GM19025 (cell line): ENCODE measurements around the gene TBX1.

Experiments used
- ATAC-seq: cut with Tn5 transposase; IDR thresholded peaks from one replicate; pipeline ENCODE4 v1.9.1; 2021; ENCODE audit warnings: mild to moderate bottlenecking, low read depth, moderate library complexity; ENCODE audit not compliant: unreplicated experiment

The TBX1 gene

DNA sequence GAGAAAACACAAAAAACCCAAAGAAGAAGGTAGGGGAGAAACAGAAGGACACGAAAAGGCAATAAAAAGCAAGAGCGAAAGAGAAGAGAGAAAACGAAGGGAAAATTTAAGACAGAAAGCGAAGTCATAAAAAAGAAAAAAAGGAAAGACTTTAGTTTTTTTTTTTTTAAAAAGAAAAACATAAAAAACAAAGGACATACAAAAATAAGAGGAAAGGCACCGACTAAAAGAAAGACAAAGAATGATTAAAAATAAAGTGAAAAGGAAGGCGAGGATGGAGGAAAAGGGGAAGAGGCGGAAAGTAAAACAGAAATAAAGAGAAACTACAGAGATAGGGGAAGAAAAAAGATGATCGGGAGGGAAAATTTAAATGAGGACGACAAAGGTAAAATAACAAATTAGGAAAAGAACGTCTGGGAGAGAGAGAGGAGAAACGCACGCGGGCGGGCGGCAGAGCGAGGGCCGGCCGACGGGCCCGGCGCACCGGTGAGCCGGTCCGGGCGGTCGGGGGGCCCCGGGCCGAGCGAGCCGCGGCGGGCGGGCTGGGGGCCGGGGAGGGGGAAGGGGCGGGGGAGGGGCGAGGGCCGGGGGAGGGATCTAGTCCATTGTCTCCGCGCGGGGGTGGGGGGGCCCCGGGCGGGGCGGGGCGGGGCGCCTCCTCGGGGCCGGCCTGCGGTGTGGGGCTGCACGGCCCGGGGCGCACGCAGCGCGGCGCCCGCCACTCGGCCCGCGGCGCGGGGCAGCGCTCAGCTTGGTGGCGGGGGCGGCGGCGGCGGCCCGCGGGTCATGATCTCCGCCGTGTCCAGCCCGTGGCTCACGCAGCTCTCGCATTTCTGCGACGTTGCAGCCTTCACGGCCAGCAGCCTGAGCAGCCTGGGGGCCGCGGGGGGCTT, at the start of gene TBX1:
TBX1 (plus strand) TSS at position 721 of the 893 bp plus-strand sequence; CDS start at position 787, 66 bp downstream.
- ATAC-seq: no peak

DNA sequence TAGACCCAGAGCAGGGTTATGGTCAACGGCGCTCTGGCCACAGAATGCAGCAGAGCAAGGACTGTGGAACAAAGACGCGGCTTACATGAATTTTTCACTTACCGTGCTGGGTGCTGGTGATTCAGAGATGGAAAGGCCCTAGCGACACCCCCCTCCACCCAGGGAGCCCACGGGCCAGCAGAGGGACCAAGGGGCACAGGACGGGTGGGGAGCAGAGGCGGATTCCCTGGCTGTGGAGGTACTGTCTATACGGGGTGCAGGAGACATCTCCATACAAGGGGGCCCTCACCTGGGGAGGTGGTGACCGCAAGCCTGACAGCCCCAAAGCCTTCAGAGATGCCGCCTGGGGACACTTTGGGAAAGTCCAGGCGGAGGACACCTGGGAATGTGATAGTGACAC, 47.3 kb upstream of the TBX1 start:
- no peak for ATAC-seq

DNA sequence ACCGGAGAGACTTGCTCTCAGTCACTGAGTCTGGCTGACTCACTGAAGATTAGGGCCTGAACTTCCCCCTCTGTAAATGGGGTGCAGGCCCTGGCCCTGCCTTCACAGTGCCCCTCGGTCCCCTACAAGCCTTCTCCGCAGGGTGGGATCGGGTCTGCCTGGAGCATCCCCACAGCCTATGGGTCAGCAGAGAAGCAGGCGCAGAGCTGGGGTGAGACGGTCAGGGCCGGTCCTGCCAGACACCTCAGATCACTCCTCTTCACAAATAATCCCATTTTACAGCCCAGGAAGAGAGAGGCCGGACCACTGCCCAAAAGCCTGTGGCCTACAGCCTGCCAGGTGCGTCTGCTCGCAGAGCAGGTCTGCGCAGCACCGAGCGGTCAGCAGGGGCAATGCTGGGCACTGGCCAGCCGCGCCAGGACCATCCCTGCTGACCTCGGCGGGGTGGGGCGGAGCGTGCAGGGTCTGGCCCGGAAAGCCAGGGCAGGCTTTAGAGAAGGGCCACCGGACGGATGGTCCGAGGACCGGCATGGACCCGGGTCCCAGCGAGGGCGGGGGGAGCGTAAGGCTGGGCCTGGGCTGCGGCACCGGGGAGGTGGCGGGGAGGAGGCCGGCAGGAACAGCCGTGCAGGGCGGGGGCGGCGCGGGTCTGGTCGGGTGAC, 46.8 kb upstream of the TBX1 start:
- no peak for ATAC-seq

DNA sequence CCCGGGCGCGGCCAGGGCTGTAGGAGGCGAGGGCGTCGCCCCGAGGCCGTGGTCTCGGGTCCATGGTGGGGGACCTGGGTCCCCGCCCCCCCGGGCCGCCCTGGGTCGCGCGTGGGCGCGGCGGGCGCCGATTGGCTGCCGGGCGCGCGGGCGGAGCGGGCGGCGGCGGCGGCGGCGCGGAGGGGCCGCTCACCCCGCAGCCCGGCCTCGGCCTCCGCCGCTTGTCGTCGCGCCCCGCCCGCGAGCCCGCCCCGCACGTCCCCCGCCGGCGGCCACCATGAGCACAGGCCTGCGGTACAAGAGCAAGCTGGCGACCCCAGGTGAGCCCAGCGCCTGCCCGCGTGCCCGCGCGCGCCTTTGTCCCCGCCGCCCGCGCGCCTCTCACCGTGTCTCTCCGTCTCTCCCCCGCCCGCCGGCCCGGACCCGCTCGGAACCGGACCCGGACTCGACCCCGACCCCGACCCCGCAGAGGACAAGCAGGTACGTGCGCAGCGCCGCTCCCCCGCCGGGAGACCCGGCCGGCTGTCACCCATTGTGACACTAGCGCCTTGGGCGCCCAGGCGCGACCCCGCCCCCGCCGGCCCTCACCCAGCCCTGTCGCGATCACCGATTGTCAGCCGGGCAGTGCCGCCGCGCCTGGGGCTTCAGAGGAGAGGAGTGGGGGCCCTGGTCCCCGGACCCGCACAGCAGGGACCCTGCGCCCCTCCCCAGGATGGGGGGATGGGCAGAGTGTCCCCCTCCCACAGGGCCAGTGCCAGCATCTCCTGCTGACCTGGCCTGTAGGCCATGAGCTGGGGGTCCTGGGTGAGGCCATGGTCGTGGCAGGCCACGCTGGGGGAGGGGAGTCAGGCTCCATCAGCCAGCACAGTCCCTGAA, 46.0 kb upstream of the TBX1 start, which contains the start of gene SEPTIN5:
SEPTIN5 (plus strand) TSS at position 192 of the 876 bp plus-strand sequence; CDS start at position 278, 86 bp downstream.
- ATAC-seq: no peak

DNA sequence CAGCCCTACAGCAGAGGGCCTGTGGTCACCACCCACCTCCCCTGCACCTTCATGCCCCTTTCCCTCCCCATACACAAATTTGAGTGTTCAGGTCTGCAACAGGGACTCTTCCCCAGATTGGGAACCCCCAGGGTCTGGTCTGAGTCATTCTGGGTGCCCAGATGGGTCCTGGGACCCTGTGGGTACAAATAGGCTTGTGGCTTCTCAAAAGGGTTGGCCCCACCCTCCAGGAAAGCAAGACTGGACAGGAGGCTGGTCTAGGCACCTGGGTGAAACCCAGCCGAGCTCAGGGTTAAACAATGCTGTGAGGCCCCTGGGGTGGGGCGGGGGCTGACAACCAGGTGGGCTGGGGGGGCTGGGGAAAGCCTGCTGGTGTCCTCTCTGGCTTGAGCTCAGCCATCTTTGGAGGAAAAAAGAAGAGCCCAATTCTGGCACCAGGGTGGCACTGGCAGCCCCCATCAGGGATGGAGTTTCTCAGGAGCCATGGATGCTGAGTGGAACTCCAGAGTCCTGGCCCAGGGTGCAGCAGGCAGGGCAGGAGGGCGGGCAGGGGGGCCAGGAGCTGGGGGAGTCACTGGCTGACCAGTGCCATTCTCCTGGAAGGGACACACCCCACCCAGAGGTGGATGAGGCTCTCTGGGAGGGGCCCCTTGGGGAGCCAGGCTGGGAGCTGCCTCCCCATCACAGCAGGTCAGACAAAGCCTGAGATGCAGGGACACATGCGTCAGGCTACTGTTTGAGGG, 45.2 kb upstream of the TBX1 start:
- no peak for ATAC-seq

DNA sequence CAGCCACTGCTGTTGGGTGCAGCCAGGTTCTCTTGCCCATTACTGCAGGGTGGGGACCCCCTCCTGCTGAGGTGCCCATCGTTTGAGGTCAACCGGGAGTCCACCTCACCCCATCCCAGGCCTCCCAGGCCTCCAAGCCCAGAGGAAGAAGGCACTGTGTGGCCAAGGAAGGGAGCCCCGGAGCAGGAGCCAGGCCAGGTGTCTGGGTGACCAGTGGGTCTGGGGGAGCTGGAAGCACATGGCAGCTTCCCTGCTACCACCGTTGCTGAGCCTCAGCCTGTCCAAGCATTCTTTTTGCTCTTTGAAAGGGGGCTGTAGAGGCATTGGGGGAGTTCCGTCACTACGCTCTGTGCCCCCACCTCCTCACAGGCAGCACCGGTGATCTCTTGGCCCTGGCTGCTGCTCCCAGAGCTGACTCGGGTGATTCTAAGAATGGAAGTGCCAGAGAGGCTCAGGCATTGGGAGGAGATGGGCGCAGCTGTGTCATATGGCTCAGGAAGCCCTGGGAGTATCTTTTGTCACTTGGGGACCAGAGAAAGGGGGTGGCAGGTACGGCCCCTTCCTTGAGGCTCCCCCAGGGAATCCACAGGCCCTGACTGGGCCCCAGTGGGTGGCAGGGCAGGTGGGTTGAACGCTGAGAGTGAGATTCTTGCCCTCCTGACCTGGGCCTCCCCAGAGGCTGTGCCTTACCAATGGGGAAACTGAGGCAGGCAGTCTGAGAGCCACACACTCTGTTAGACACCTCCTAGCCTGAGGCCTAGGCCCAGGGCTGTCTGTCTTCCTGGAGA, 44.3 kb upstream of the TBX1 start:
- ATAC-seq: no peak

DNA sequence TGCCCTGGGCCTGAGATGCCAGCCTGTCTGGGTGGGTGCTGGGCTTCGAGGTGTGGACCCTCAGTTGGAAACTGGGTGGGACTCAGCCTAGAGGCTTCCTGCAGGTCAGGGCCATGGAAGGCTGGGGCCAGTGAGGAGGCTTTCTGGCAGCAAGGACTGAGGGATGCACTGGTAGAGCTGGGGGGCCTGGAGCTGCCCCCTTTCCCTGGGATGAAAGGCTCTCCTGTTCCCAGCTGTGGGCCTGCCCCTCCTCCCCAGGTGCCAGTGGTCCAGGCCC, 43.8 kb upstream of the TBX1 start:
- no peak for ATAC-seq

DNA sequence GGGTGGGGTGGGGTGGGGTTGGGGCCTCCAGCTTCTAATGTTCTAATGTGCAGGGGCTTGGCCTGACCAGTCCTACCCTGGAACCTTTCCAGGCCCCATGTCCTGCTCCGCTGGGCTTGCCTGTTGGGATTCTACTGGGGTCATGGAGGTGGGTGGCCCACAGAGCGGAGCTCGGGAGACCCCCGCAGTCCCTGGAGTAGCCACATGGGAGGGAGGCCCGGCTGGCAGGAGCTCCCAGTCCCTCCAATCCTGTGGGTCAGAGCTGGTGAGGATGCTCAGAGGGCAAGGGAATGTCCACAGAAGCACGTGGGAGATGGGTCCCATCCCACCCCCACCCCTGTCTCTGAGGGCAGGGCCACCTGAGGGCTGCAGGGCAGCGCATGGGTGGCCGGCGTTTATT, 43.4 kb upstream of the TBX1 start:
- ATAC-seq: no peak

DNA sequence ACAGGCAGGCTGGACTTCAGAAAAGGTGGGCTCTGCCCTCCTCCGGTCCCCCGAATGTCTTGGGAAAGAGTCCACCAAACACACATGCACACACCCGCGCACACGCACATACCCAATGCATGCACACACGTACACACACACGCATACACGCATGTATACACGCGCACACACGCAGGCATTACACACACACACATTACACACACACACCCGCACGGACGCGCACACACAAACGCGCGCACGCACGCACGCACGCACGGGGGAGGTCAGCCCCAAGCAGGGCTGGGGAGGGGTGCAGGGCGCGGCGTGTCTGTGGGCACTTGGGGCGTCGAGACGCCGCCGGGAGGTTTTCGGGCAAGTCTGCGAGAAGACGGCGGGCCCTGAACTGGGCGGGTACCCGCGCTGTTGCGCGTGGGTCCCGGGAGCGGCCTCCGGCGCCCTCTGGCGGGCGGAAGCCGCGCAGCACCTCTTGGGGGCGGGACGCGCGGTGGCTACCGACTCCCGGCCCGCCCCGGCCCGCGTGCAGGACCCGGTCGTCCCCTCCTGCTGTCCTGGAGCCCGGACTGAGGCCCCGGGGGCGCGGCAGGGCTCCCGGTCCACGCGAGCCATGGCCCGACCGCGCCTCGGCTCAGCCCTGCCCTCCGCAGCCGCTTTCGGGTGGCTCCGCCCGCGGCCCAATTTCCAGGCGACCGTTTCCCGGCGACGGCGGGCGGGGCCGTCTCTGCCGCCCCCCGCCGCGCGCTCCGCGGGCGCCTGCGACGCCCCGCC, 42.7 kb upstream of the TBX1 start:
- peak; percentile 68 for ATAC-seq

DNA sequence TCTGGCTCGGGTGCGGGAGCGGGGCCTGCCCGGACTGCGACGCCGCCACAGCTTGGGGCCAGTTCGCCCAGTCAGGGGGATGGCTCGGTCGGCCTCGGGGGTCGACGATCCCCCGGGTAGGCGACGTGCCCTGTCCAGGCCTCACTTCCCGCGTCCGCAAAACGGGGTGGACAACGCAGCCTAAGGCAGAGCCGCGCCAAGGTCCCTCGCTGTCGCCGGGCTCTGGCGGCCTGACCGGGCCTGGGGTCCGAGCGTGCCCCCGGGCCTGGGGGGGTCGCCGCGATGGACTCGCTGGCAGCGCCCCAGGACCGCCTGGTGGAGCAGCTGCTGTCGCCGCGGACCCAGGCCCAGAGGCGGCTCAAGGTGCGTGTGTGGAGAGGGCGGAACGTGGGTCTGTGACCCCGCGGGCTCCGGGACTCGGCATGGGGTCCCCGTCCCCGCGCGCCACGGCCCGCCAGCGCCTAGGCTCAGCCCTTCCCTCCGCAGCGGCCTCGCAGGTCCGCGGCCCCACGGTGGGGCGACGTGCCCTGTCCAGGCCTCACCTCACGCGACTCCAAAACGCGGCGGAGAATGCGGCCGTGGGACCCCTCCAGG, 42.0 kb upstream of the TBX1 start:
- no peak for ATAC-seq

DNA sequence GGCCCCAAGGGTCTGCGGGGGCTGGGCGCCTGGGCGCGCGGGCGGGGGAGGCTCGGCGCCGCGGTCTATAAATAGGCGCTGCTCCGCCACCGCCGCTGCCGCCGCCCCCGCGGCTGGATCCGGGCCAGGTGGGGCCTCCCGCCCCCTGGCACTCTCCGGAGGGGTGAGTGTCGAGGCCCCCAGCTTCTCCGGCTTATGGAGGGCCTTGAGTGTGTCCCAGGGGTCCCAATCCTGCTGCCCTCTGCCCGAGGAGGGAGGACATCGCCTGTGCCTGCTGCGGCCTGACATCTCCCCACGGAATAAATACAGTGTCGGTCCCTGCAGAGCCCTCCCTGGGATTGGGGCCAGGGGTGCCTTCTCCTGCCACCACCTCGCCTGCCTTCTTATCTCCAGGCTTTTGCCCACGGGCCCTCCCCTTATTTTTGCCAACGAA, 41.5 kb upstream of the TBX1 start:
- no peak for ATAC-seq

DNA sequence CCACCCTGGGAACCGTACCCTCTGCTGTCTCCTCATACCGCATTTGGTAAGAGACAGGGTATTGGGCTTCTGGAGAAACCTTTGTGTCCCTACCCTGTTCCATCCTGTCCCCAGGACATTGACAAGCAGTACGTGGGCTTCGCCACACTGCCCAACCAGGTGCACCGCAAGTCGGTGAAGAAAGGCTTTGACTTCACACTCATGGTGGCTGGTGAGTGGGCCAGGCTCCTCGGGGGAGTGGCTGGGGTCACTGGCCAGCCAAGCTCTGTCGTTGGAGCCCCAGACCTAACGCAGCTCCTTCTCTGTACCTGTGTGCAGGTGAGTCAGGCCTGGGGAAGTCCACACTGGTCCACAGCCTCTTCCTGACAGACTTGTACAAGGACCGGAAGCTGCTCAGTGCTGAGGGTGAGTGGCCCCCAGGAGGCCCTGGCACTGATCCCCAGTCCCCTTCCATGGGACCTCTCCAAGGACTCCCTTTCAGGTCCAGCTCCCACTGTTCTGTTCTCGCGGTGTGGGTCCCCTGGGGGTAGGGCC, 41.0 kb upstream of the TBX1 start:
- no peak for ATAC-seq

DNA sequence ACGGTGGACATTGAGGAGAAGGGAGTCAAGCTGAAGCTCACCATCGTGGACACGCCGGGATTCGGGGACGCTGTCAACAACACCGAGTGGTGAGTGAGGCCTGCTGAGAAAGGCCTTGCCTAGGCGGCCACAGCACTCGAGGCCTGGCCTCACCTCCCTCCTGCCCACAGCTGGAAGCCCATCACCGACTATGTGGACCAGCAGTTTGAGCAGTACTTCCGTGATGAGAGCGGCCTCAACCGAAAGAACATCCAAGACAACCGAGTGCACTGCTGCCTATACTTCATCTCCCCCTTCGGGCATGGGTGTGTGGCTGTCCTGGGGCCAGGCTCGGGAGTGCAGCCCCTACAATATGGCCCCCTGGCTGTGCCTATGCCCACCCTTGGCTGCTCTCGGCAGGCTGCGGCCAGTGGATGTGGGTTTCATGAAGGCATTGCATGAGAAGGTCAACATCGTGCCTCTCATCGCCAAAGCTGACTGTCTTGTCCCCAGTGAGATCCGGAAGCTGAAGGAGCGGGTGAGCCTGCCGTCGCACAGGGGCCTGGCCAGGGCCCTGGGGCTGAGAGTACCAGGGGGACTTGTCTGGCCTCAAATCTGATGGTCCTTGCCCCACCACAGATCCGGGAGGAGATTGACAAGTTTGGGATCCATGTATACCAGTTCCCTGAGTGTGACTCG, 40.3 kb upstream of the TBX1 start:
- ATAC-seq: no peak

DNA sequence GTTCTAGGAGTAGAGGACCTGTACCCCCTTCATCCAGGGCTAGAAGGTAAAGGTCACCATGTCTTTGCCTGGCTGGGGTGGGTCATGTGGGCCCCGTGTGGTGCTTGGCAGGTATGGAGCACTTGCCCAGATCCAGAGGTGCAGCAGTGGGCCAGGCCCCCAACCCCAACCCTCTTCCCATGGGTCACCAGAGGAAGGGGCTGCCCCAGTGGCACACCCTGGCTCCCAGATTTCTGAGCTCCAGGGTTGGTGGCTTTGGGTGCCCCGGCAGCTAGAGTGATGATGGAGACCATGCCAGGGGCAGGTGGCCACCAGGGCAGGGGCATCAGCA, 39.6 kb upstream of the TBX1 start:
- no peak for ATAC-seq

DNA sequence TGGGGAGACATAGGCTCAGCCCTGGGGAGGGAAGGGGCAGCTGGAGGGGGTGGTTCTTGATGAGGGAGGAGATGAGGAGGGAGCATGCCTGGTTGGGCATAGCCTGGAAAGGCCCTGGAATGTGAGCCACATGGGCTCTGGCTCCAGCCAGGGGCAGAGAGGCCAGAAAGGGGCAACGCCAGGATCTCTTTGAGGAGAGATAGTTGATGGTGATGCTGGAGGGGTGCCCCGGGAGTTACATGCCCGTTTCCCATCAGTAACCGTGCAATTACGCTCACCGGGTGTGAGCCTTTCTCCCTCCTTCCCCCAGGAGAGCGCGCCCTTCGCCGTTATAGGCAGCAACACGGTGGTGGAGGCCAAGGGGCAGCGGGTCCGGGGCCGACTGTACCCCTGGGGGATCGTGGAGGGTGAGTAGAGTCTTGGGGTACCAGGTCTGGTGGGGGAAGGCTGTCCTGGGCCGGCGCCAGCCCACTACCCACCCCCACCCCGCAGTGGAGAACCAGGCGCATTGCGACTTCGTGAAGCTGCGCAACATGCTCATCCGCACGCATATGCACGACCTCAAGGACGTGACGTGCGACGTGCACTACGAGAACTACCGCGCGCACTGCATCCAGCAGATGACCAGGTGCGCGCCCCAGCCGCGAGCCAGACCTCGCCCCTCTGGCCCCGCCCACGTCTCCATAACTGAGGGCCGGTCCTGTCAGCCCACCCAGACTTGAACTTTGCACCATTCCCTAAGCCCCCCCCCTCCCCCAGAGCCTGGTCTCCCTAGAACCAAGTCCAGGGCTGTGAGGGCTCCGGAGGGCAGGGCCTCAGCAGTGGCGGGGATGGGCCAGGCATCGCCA, 39.0 kb upstream of the TBX1 start:
- ATAC-seq: no peak

DNA sequence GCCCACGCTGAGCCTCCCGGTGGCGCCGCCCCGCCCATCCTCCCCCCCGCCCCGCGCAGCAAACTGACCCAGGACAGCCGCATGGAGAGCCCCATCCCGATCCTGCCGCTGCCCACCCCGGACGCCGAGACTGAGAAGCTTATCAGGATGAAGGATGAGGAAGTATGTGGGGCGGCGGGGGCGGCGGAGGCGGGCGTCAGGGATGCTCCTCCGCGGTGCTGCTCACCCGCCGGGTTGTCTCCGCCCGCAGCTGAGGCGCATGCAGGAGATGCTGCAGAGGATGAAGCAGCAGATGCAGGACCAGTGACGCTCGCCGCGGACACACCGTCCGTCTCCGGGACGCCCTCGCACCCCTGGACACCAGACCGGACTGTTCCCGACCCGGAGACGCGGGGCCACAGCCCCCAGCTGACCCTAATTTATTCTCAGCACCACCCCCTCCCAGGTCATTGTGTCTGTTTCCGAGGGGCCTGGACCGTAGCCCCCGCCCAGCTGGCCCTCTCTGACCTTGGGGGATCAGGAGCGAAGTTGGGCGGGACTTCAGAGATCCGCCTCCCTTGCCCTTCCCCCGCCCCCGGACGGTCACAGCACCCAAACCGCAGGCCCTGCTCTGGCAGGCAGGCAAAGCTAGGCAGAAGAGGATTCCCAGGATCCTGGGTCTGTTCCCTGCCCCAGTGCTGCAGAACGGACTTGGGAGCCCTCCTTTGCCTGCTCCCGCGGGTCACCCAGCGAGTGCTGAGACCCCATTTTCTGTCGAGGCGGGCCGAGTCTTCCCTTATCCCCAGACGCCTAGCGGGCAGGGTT, 38.2 kb upstream of the TBX1 start:
- ATAC-seq: no peak
